ENCODE measurements around the gene HS1BP3. TPM values are rescaled to one million over a fixed set of nuclear protein-coding genes. Genes with fewer than 3 reads are reported as not detected.

The HS1BP3 gene
- total RNA-seq, 1 donor, result 25.9 TPM

GRCh38 chr2:20589975-20590703 is 60.8 kb downstream of the HS1BP3 start:
- no peak overlapping the region for H3K4me3 ChIP-seq (ENCODE audit: low read depth, low read length)
- TF ChIP-seq CTCF (IDR thresholded peaks at IDR 0.05; ENCODE audit: insufficient read depth, low read depth, low read length), result no peak
- no peak for DNase-seq (ENCODE audit: low read depth)

DNA sequence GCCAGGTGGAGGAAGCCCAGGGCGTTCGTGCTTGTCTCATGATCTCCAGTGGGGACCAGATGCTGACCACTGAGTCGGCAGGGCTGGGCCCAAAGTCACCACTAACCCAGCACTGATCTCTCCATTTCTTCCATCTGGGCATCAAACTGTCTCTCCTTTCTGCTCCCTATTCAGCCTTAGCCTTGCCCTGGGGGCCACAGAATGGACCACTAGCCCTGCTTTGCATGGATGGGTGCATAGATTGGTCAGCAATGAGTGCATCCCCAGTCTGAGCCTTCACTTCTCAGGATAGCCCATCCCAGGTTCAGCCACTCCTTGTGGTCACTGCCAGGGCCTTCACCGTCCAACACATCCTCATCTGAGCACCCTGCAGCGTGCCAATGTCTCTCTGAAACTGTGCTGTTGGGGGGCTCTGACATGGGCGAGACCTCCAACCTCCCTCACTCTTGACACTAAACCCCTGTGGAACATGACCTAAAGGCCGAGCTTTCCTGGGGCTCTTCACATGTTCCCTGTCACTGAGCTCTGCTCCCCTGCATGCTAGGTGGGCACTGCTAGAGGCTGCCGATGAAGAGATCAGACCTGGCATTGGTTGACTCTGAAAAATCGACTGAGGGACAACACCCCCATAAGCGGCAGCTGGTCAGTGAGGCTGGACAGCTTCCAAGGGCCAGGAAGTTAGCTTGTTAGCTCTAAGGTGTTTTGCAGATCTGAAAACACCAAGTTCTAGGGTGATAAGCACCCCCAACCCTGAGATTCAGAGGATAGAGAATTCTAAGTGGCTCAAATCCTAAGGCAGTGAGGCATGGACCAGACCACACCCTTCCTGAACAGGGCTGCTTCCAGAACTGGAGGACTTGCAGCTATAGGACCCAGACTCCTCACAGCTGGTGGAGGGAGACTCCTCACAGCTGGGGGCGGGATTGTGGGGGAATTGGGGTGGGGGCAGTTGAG is 61.7 kb downstream of the HS1BP3 start:
- no peak overlapping the region for H3K4me3 ChIP-seq (ENCODE audit: low read depth, low read length)
- TF ChIP-seq CTCF (IDR thresholded peaks at IDR 0.05; ENCODE audit: insufficient read depth, low read depth, low read length), result no peak
- DNase-seq (ENCODE audit: low read depth), result no peak

GRCh38 chr2:20585710-20586594 is 64.9 kb downstream of the HS1BP3 start:
- no peak overlapping the region for H3K4me3 ChIP-seq (ENCODE audit: low read depth, low read length)
- no peak for DNase-seq (ENCODE audit: low read depth)
- no peak for TF ChIP-seq CTCF (IDR thresholded peaks at IDR 0.05; ENCODE audit: insufficient read depth, low read depth, low read length)

DNA sequence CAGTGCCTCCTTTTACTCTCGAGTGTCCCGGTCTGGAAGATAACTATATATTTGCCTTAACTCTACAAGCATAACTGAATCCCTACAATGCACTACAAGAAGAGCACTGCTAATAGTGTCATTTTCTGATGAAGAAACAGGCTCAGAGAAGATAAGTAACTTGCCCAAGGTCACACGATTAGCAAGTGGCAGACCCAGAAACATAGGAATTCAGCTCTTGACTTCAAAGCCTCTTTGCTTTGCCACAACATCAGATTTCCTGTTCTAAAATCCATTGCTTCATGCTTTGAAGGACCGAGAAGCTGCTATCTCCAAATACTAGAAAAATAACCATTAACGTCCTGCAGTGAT is 65.6 kb downstream of the HS1BP3 start:
- DNase-seq (ENCODE audit: low read depth), result no peak
- no peak overlapping the region for H3K4me3 ChIP-seq (ENCODE audit: low read depth, low read length)
- TF ChIP-seq CTCF (IDR thresholded peaks at IDR 0.05; ENCODE audit: insufficient read depth, low read depth, low read length), result no peak

- DNase-seq (ENCODE audit: low read depth), result peak; percentile 95
- H3K4me3 ChIP-seq (ENCODE audit: low read depth, low read length), result no peak overlapping the region
- TF ChIP-seq CTCF (IDR thresholded peaks at IDR 0.05; ENCODE audit: insufficient read depth, low read depth, low read length), result no peak
Measured at GRCh38 chr2:20584399-20585358, 66.2 kb downstream of the HS1BP3 start.
